ENCODE data around the gene CYTH4. TPM values are rescaled to one million over a fixed set of nuclear protein-coding genes. Genes with fewer than 3 reads are reported as not detected.

The CYTH4 gene
- total and polyA plus RNA-seq, 4 donors, result 10.5 to 84.2 (median 35.0) TPM

DNA sequence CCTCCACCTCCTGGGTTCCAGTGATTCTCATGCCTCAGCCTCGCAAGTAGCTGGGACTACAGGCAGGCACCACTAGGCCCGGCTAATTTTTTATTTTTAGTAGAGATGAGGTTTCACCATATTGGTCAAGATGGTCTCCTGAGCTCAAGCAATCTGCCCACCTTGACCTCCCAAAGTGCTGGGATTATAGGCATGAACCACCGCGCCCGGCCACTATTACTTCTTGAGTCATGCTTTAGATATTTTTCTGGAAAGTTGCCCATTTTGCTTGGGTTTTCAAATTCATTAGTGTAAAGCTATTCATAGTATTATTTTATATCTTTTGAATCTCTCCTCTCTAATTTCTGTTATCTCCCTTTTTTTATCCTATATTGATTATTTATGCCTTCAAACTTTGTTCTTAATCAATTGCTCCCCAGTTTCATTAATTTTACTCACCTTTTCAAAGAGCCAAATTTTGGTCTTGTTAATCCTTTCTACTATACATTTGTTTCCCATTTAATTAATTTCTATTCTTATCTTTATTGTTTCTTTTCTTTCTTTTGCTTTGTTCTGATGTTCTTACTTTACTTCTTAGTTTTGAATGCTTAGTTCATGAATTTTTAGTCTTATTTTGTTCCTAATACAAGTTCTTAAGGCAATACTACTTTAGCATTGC lies 28.0 kb upstream of the CYTH4 start:
- Histone ChIP-seq H3K27ac (ENCODE audit: low read depth in 1 of 2, low read length in 1 of 2) (no peak overlapping the region), H3K4me1 (ENCODE audit: control insufficient read depth in 5 of 5, insufficient read depth in 5 of 5, low read length in 5 of 5) (peaks cover 0 to 2% (median 0%) of the 10 kb centered on the region in 5 donors), H3K9me3 (ENCODE audit: control insufficient read depth in 4 of 4, insufficient read depth in 3 of 4, low read length in 3 of 4) (no peaks in the 10 kb centered on the region), H3K4me3 (no peak overlapping the region), H3K36me3 (ENCODE audit: control insufficient read depth in 4 of 4, insufficient read depth in 4 of 4, low read length in 4 of 4) (no peaks in the 10 kb centered on the region), H3K27me3 (ENCODE audit: control insufficient read depth in 3 of 3, insufficient read depth in 3 of 3, low read length in 2 of 3) (peaks cover 5 to 34% (median 24%) of the 10 kb centered on the region in 3 donors), H3K9ac (ENCODE audit: insufficient read depth in 1 of 2, low read length in 2 of 2) (no peak overlapping the region)
- ATAC-seq (ENCODE audit: insufficient read depth, low FRiP score), result no peak
- no peak for DNase-seq
- TF ChIP-seq CTCF (IDR thresholded peaks at IDR 0.05; ENCODE audit: control extremely low read depth, extremely low read depth), result no peak
- WGBS, 2 donors, result 80 to 91% methylated on average over 5 of the region's 5 CpGs

DNA sequence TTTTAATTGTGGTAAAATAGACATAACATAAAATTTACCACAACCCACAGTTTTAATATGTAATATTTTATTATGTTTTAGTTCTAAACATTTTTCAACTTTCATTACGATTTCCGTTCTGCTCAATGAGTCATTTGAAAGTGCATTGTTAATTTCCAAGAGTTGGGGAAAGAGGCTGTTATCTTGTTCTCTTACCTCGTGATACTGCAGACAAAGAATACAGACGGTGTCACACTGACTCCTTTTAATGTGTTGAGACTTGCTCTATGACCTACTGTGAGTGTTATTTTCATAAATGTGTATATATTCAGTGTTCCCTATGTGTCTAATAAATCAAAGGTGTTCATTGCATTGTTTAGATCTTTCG lies 27.5 kb upstream of the CYTH4 start:
- H3K27me3 ChIP-seq (ENCODE audit: control insufficient read depth in 3 of 3, insufficient read depth in 3 of 3, low read length in 2 of 3), result peaks cover 5 to 34% (median 26%) of the 10 kb centered on the region in 3 donors
- ATAC-seq (ENCODE audit: insufficient read depth, low FRiP score) (no peak), DNase-seq (no peak)
- H3K4me1 ChIP-seq (ENCODE audit: control insufficient read depth in 5 of 5, insufficient read depth in 5 of 5, low read length in 5 of 5), result peaks cover 0 to 6% (median 0%) of the 10 kb centered on the region in 5 donors
- H3K9me3 ChIP-seq (ENCODE audit: control insufficient read depth in 4 of 4, insufficient read depth in 3 of 4, low read length in 3 of 4), result no peaks in the 10 kb centered on the region
- whole genome bisulfite sequencing, 2 donors, result 57 to 86% methylated on average over 5 of the region's 5 CpGs
- H3K4me3 ChIP-seq, result no peak overlapping the region
- H3K36me3 ChIP-seq (ENCODE audit: control insufficient read depth in 4 of 4, insufficient read depth in 4 of 4, low read length in 4 of 4), result no peaks in the 10 kb centered on the region
- no peak overlapping the region for H3K27ac ChIP-seq (ENCODE audit: low read depth in 1 of 2, low read length in 1 of 2)
- no peak for TF ChIP-seq CTCF (IDR thresholded peaks at IDR 0.05; ENCODE audit: control extremely low read depth, extremely low read depth)
- H3K9ac ChIP-seq (ENCODE audit: insufficient read depth in 1 of 2, low read length in 2 of 2), result no peak overlapping the region

GRCh38 chr22:37255558-37256006 lies 26.7 kb upstream of the CYTH4 start:
- Histone ChIP-seq H3K36me3 (ENCODE audit: control insufficient read depth in 4 of 4, insufficient read depth in 4 of 4, low read length in 4 of 4) (no peaks in the 10 kb centered on the region), H3K4me3 (no peak overlapping the region), H3K4me1 (ENCODE audit: control insufficient read depth in 5 of 5, insufficient read depth in 5 of 5, low read length in 5 of 5) (peaks cover 0 to 6% (median 0%) of the 10 kb centered on the region in 5 donors), H3K9ac (ENCODE audit: insufficient read depth in 1 of 2, low read length in 2 of 2) (no peak overlapping the region), H3K27me3 (ENCODE audit: control insufficient read depth in 3 of 3, insufficient read depth in 3 of 3, low read length in 2 of 3) (peaks cover 3 to 38% (median 29%) of the 10 kb centered on the region in 3 donors), H3K27ac (ENCODE audit: low read depth in 1 of 2, low read length in 1 of 2) (no peak overlapping the region), H3K9me3 (ENCODE audit: control insufficient read depth in 4 of 4, insufficient read depth in 3 of 4, low read length in 3 of 4) (no peaks in the 10 kb centered on the region)
- DNase-seq (no peak), ATAC-seq (ENCODE audit: insufficient read depth, low FRiP score) (no peak)
- TF ChIP-seq CTCF (IDR thresholded peaks at IDR 0.05; ENCODE audit: control extremely low read depth, extremely low read depth), result no peak
